Measurements from ENCODE around the gene TBC1D23.
"Not testable (repeated sequence)": the region's sequence is repeated elsewhere in the genome, so short reads cannot be mapped to it uniquely, and the experiment has no call there.

Gene TBC1D23

GRCh38 chr3:100229188-100229587 lies 31.6 kb upstream of the TBC1D23 start:
- not testable (repeated sequence) for H3K9ac ChIP-seq (ENCODE audit: low read depth, low read length); H3K27ac ChIP-seq (ENCODE audit: low read depth, low read length); H3K4me3 ChIP-seq (ENCODE audit: low read length); H3K4me1 ChIP-seq (ENCODE audit: insufficient read depth, low read length); H3K36me3 ChIP-seq (ENCODE audit: insufficient read depth, low read length); H3K27me3 ChIP-seq (ENCODE audit: insufficient read depth, low read length); H3K9me3 ChIP-seq (ENCODE audit: insufficient read depth, low read depth, low read length)
- 89% methylated on average over 3 of the region's 3 CpGs for WGBS

GRCh38 chr3:100230710-100231109 lies 30.1 kb upstream of the TBC1D23 start:
- Histone ChIP-seq H3K9ac (ENCODE audit: low read depth, low read length) (no peak overlapping the region), H3K36me3 (ENCODE audit: insufficient read depth, low read length) (no peaks in the 10 kb centered on the region), H3K4me3 (ENCODE audit: low read length) (no peak overlapping the region), H3K4me1 (ENCODE audit: insufficient read depth, low read length) (peaks cover 9% of the 10 kb centered on the region), H3K9me3 (ENCODE audit: insufficient read depth, low read depth, low read length) (peaks cover 5% of the 10 kb centered on the region; the same call in 1 of the 2 replicates), H3K27me3 (ENCODE audit: insufficient read depth, low read length) (no peaks in the 10 kb centered on the region), H3K27ac (ENCODE audit: low read depth, low read length) (no peak overlapping the region)
- WGBS = 99% methylated on average over 3 of the region's 3 CpGs

GRCh38 chr3:100231668-100232067 lies 29.1 kb upstream of the TBC1D23 start:
- Histone ChIP-seq H3K4me1 (ENCODE audit: insufficient read depth, low read length) (peaks cover 9% of the 10 kb centered on the region), H3K36me3 (ENCODE audit: insufficient read depth, low read length) (no peaks in the 10 kb centered on the region), H3K9ac (ENCODE audit: low read depth, low read length) (no peak overlapping the region), H3K4me3 (ENCODE audit: low read length) (no peak overlapping the region), H3K27ac (ENCODE audit: low read depth, low read length) (no peak overlapping the region), H3K9me3 (ENCODE audit: insufficient read depth, low read depth, low read length) (peaks cover 5% of the 10 kb centered on the region; the same call in 1 of the 2 replicates), H3K27me3 (ENCODE audit: insufficient read depth, low read length) (no peaks in the 10 kb centered on the region)
- 93% methylated on average over 2 of the region's 2 CpGs for WGBS

GRCh38 chr3:100234364-100234763 lies 26.4 kb upstream of the TBC1D23 start:
- 95% methylated on average over 2 of the region's 2 CpGs for WGBS
- Histone ChIP-seq H3K4me3 (ENCODE audit: low read length) (no peak overlapping the region), H3K4me1 (ENCODE audit: insufficient read depth, low read length) (peaks cover 9% of the 10 kb centered on the region), H3K27me3 (ENCODE audit: insufficient read depth, low read length) (no peaks in the 10 kb centered on the region), H3K36me3 (ENCODE audit: insufficient read depth, low read length) (no peaks in the 10 kb centered on the region), H3K9ac (ENCODE audit: low read depth, low read length) (no peak overlapping the region), H3K9me3 (ENCODE audit: insufficient read depth, low read depth, low read length) (peaks cover 11% of the 10 kb centered on the region; the same call in 1 of the 2 replicates), H3K27ac (ENCODE audit: low read depth, low read length) (no peak overlapping the region)

- no peaks in the 10 kb centered on the region; the same call in 1 of the 2 replicates for H3K4me1 ChIP-seq (ENCODE audit: insufficient read depth, low read length)
- 100% methylated on average over 1 of the region's 1 CpG for WGBS
Observed at GRCh38 chr3:100238599-100238998, 22.2 kb upstream of the TBC1D23 start.

GRCh38 chr3:100242471-100242870 lies 18.3 kb upstream of the TBC1D23 start:
- not testable (repeated sequence) for H3K27me3 ChIP-seq (ENCODE audit: insufficient read depth, low read length); H3K9ac ChIP-seq (ENCODE audit: low read depth, low read length); H3K4me3 ChIP-seq (ENCODE audit: low read length); H3K27ac ChIP-seq (ENCODE audit: low read depth, low read length); H3K9me3 ChIP-seq (ENCODE audit: insufficient read depth, low read depth, low read length); H3K36me3 ChIP-seq (ENCODE audit: insufficient read depth, low read length); H3K4me1 ChIP-seq (ENCODE audit: insufficient read depth, low read length)
- 100% methylated on average over 1 of the region's 1 CpG for WGBS

More at GRCh38 chr3:100238599-100238998, 22.2 kb upstream of the TBC1D23 start:
- peaks cover 5% of the 10 kb centered on the region; the same call in 1 of the 2 replicates for H3K9me3 ChIP-seq (ENCODE audit: insufficient read depth, low read depth, low read length)
- H3K9ac ChIP-seq (ENCODE audit: low read depth, low read length) = no peak overlapping the region
- no peaks in the 10 kb centered on the region for H3K27me3 ChIP-seq (ENCODE audit: insufficient read depth, low read length)
- H3K36me3 ChIP-seq (ENCODE audit: insufficient read depth, low read length) = no peaks in the 10 kb centered on the region
- no peak overlapping the region for H3K27ac ChIP-seq (ENCODE audit: low read depth, low read length)
- H3K4me3 ChIP-seq (ENCODE audit: low read length) = no peak overlapping the region

GRCh38 chr3:100244264-100244663 lies 16.5 kb upstream of the TBC1D23 start:
- no peak overlapping the region for H3K9ac ChIP-seq (ENCODE audit: low read depth, low read length)
- H3K27me3 ChIP-seq (ENCODE audit: insufficient read depth, low read length) = no peaks in the 10 kb centered on the region
- no peak overlapping the region for H3K4me3 ChIP-seq (ENCODE audit: low read length)
- no peak overlapping the region for H3K27ac ChIP-seq (ENCODE audit: low read depth, low read length)
- H3K9me3 ChIP-seq (ENCODE audit: insufficient read depth, low read depth, low read length) = no peaks in the 10 kb centered on the region
- no peaks in the 10 kb centered on the region for H3K36me3 ChIP-seq (ENCODE audit: insufficient read depth, low read length)
- peaks cover 6% of the 10 kb centered on the region; the same call in 1 of the 2 replicates for H3K4me1 ChIP-seq (ENCODE audit: insufficient read depth, low read length)

GRCh38 chr3:100245136-100245535 lies 15.7 kb upstream of the TBC1D23 start:
- H3K4me1 ChIP-seq (ENCODE audit: insufficient read depth, low read length) = peaks cover 6% of the 10 kb centered on the region; the same call in 1 of the 2 replicates
- no peak overlapping the region for H3K4me3 ChIP-seq (ENCODE audit: low read length)
- H3K9ac ChIP-seq (ENCODE audit: low read depth, low read length) = no peak overlapping the region
- no peak overlapping the region for H3K27ac ChIP-seq (ENCODE audit: low read depth, low read length)
- no peaks in the 10 kb centered on the region for H3K36me3 ChIP-seq (ENCODE audit: insufficient read depth, low read length)
- H3K9me3 ChIP-seq (ENCODE audit: insufficient read depth, low read depth, low read length) = no peaks in the 10 kb centered on the region
- no peaks in the 10 kb centered on the region for H3K27me3 ChIP-seq (ENCODE audit: insufficient read depth, low read length)

GRCh38 chr3:100245927-100246326 lies 14.9 kb upstream of the TBC1D23 start:
- no peak overlapping the region for H3K27ac ChIP-seq (ENCODE audit: low read depth, low read length)
- no peaks in the 10 kb centered on the region for H3K36me3 ChIP-seq (ENCODE audit: insufficient read depth, low read length)
- WGBS = 38% methylated on average over 4 of the region's 4 CpGs
- H3K9me3 ChIP-seq (ENCODE audit: insufficient read depth, low read depth, low read length) = no peaks in the 10 kb centered on the region
- no peak overlapping the region for H3K9ac ChIP-seq (ENCODE audit: low read depth, low read length)
- peaks cover 6% of the 10 kb centered on the region; the same call in 1 of the 2 replicates for H3K4me1 ChIP-seq (ENCODE audit: insufficient read depth, low read length)
- no peak overlapping the region for H3K4me3 ChIP-seq (ENCODE audit: low read length)
- H3K27me3 ChIP-seq (ENCODE audit: insufficient read depth, low read length) = no peaks in the 10 kb centered on the region

GRCh38 chr3:100246999-100247398 lies 13.8 kb upstream of the TBC1D23 start:
- H3K4me1 ChIP-seq (ENCODE audit: insufficient read depth, low read length) = peaks cover 6% of the 10 kb centered on the region; the same call in 1 of the 2 replicates

GRCh38 chr3:100252001-100252400 lies 8.8 kb upstream of the TBC1D23 start:
- H3K27ac ChIP-seq (ENCODE audit: low read depth, low read length) = no peak overlapping the region
- H3K36me3 ChIP-seq (ENCODE audit: insufficient read depth, low read length) = no peaks in the 10 kb centered on the region
- no peak overlapping the region for H3K4me3 ChIP-seq (ENCODE audit: low read length)
- WGBS = 88% methylated on average over 1 of the region's 1 CpG
- no peak overlapping the region for H3K9ac ChIP-seq (ENCODE audit: low read depth, low read length)
- no peaks in the 10 kb centered on the region for H3K9me3 ChIP-seq (ENCODE audit: insufficient read depth, low read depth, low read length)
- no peaks in the 10 kb centered on the region for H3K27me3 ChIP-seq (ENCODE audit: insufficient read depth, low read length)
- H3K4me1 ChIP-seq (ENCODE audit: insufficient read depth, low read length) = no peaks in the 10 kb centered on the region; the same call in 1 of the 2 replicates

More at GRCh38 chr3:100246999-100247398, 13.8 kb upstream of the TBC1D23 start:
- no peak overlapping the region for H3K4me3 ChIP-seq (ENCODE audit: low read length)
- no peaks in the 10 kb centered on the region for H3K36me3 ChIP-seq (ENCODE audit: insufficient read depth, low read length)
- H3K27ac ChIP-seq (ENCODE audit: low read depth, low read length) = no peak overlapping the region
- no peak overlapping the region for H3K9ac ChIP-seq (ENCODE audit: low read depth, low read length)
- no peaks in the 10 kb centered on the region for H3K27me3 ChIP-seq (ENCODE audit: insufficient read depth, low read length)
- no peaks in the 10 kb centered on the region for H3K9me3 ChIP-seq (ENCODE audit: insufficient read depth, low read depth, low read length)

GRCh38 chr3:100254168-100254777 lies 6.5 kb upstream of the TBC1D23 start:
- H3K27ac ChIP-seq (ENCODE audit: low read depth, low read length) = no peak overlapping the region
- no peaks in the 10 kb centered on the region for H3K36me3 ChIP-seq (ENCODE audit: insufficient read depth, low read length)
- no peaks in the 10 kb centered on the region for H3K9me3 ChIP-seq (ENCODE audit: insufficient read depth, low read depth, low read length)
- H3K4me3 ChIP-seq (ENCODE audit: low read length) = no peak overlapping the region
- H3K4me1 ChIP-seq (ENCODE audit: insufficient read depth, low read length) = no peaks in the 10 kb centered on the region; the same call in 1 of the 2 replicates
- no peak overlapping the region for H3K9ac ChIP-seq (ENCODE audit: low read depth, low read length)
- H3K27me3 ChIP-seq (ENCODE audit: insufficient read depth, low read length) = no peaks in the 10 kb centered on the region
- WGBS = 46% methylated on average over 7 of the region's 7 CpGs

Measured in HUES64 (cell line).